Measurements from ENCODE around the gene ABCB8.
"Not testable (repeated sequence)": the region's sequence is repeated elsewhere in the genome, so short reads cannot be mapped to it uniquely, and the experiment has no call there.

Gene ABCB8

DNA sequence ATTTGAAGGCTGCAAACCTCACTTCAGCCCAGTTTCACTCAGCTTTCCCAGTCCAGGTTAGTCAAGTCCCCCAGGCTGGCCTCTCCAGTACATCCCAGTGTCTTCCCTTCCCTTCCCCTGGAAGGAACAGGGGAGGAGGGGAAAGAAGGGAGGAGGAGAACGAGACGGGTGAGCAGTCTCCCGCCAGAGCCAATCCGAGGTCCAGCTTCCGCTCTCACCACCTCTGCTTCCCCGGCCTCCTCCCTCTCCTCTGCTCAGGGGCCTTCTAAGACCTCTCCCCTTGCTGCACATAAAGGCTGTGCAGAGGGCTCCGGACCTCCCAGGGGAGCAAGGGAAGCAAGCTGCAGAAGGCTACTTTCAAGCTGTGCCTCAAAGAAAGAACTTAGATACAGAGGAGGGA is 8.0 kb upstream of the ABCB8 start:
- Histone ChIP-seq H3K4me3 (no peak overlapping the region), H3K27me3 (peaks cover 13 to 39% (median 18%) of the 10 kb centered on the region in 11 experiments; a peak in 21 of 22 replicates), H4K20me1 (no peaks in the 10 kb centered on the region; a peak in 1 of 22 replicates), H3K4me2 (peak overlapping the region in 8 of 11 experiments; percentile 1 to 99 (median 94); a peak in 14 of 22 replicates), H3K4me1 (peaks cover 34 to 65% (median 60%) of the 10 kb centered on the region in 10 experiments), H3K9me3 (replicated peaks in 1 of 11) (no peaks in the 10 kb centered on the region), H3K9ac (0 out of 22 replicates have a peak overlapping the region, but pooled peaks of 1 of the 11 experiments have one; percentile 29), H3K36me3 (no peaks in the 10 kb centered on the region; a peak in 1 of 22 replicates), H3K27ac (no peak overlapping the region)
- no peak for TF ChIP-seq Cebpa-rat (IDR thresholded peaks at IDR 0.05)

DNA sequence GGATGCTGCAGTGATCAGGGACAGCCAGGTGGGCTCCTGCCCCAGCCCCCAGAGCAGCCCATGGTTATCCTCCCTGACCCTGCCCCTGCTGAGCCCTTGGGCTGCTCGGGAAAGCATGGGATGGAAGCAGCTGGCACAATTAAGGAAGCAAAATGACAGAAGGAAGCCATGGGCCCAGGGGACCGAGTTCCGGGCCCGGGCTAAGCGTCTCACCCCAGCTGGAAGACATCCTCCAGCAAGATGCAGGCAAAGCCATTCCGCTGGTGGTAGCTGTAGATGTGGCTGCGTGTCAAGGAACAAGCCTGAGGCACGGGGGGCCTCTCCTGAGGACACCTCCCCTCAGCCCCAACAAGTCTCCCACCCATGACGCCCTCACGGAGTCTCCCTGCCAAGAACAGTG is 5.0 kb upstream of the ABCB8 start:
- H3K4me3 ChIP-seq, result no peak overlapping the region
- peaks cover 24 to 48% (median 45%) of the 10 kb centered on the region in 10 experiments for H3K4me1 ChIP-seq
- H4K20me1 ChIP-seq, result no peaks in the 10 kb centered on the region
- peak overlapping the region; percentile 54 to 82 (median 73) for H3K4me2 ChIP-seq
- H3K27ac ChIP-seq, result no peak overlapping the region
- peaks cover 17 to 38% (median 25%) of the 10 kb centered on the region in 11 experiments; a peak in 21 of 22 replicates for H3K27me3 ChIP-seq
- H3K9me3 ChIP-seq (replicated peaks in 1 of 11), result no peaks in the 10 kb centered on the region
- no peak for TF ChIP-seq Cebpa-rat (IDR thresholded peaks at IDR 0.05)
- H3K36me3 ChIP-seq, result no peaks in the 10 kb centered on the region
- peak overlapping the region in 5 of 11 experiments; percentile 3 to 37 (median 9); a peak in 2 of 22 replicates for H3K9ac ChIP-seq

DNA sequence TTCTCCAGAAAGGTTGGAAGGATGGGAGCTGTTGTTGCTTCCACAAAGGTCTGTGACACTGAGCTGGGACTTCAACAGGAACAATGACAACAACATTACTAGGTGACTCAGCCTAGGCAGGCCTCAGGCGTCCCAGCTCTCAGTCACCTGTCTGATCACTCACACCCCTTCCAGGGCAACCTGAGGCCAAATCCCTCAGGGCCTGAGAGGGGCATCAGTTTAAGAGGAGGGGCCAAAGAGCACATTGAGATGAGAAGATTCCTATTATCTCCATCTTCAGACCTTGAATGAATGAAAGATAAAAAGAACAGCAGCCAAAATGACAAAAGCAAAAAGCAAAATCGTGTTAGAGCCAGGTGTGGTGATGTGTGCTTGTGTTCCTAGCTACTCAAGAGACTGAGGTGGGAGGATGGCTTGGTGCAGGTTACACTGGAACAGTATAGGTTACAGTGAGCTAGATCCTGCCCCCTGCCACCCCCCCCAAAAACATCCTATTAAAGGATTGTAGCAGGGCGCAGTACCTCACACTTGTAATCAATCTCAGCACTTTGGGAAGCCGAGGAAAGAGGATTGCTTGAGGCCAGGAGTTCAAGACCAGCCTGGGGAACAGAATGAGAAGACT is 3.7 kb upstream of the ABCB8 start, which contains the start of gene ATG9B:
TSS of gene ATG9B (minus strand) at position 60 of the 622 bp plus-strand sequence. CDS start 71 bp downstream, outside the sequence.
- TF ChIP-seq Cebpa-rat (IDR thresholded peaks at IDR 0.05), result no peak
- no peak within 1 kb of the TSS for H3K4me3 ChIP-seq
- H4K20me1 ChIP-seq, result no peaks in the 10 kb centered on the region
- H3K9ac ChIP-seq, result peak within 1 kb of the TSS in 5 of 11 experiments; percentile 3 to 37 (median 9); a peak in 2 of 22 replicates
- no peaks in the 10 kb centered on the region for H3K9me3 ChIP-seq (replicated peaks in 1 of 11)
- H3K36me3 ChIP-seq, result no peaks in the 10 kb centered on the region
- peak within 1 kb of the TSS; percentile 54 to 82 (median 73) for H3K4me2 ChIP-seq
- H3K27ac ChIP-seq, result no peak within 1 kb of the TSS
- H3K4me1 ChIP-seq, result peaks cover 21 to 43% (median 40%) of the 10 kb centered on the region in 10 experiments
- H3K27me3 ChIP-seq, result peaks cover 4 to 24% (median 13%) of the 10 kb centered on the region in 11 experiments; a peak in 18 of 22 replicates

DNA sequence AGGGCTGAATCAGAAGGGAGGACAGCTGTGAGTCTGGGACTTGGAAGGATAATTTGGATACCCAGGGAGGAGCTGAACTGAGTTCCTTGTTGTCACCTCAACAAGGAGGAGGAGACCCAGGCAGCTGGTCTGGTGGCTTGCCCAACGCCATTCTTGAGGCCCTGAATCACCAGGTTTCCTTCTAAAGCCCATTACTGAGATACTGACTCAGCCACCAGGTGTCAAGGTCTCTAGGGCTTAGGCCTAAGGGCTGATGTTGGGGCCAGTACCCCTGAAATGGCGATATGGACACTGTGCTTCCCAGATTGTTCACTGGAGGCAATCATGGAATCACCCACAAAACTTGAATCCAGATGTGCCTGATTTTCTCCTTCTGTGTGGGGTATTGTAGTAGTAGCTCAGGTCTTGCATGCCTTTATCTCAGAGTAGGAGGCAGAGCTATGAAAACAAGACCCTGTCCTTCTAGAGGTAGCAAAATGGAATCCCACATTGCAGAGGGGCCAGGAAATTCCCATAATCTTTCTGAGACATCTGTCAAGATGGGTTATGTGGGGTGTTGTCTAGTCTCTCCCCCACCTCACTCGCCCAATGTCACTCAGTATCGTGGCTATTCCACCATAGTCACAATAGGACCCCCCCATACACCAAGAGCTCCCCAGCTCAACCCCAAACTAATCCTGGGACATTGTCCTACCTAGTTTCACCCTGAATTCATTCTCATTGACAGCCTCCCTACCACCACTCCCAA is 2.2 kb upstream of the ABCB8 start:
- no peak overlapping the region for H3K9ac ChIP-seq
- peaks cover 25 to 37% (median 33%) of the 10 kb centered on the region in 10 experiments for H3K4me1 ChIP-seq
- H3K4me2 ChIP-seq, result no peak overlapping the region
- H3K27ac ChIP-seq, result no peak overlapping the region
- 0 out of 22 replicates have a peak, but pooled peaks cover 0 to 2% (median 0%) of the 10 kb centered on the region in 11 experiments for H3K36me3 ChIP-seq
- peaks cover 0 to 16% (median 6%) of the 10 kb centered on the region in 11 experiments; a peak in 7 of 22 replicates for H3K27me3 ChIP-seq
- no peaks in the 10 kb centered on the region for H3K9me3 ChIP-seq (replicated peaks in 1 of 11)
- H3K4me3 ChIP-seq, result no peak overlapping the region
- H4K20me1 ChIP-seq, result no peaks in the 10 kb centered on the region
- no peak for TF ChIP-seq Cebpa-rat (IDR thresholded peaks at IDR 0.05)

DNA sequence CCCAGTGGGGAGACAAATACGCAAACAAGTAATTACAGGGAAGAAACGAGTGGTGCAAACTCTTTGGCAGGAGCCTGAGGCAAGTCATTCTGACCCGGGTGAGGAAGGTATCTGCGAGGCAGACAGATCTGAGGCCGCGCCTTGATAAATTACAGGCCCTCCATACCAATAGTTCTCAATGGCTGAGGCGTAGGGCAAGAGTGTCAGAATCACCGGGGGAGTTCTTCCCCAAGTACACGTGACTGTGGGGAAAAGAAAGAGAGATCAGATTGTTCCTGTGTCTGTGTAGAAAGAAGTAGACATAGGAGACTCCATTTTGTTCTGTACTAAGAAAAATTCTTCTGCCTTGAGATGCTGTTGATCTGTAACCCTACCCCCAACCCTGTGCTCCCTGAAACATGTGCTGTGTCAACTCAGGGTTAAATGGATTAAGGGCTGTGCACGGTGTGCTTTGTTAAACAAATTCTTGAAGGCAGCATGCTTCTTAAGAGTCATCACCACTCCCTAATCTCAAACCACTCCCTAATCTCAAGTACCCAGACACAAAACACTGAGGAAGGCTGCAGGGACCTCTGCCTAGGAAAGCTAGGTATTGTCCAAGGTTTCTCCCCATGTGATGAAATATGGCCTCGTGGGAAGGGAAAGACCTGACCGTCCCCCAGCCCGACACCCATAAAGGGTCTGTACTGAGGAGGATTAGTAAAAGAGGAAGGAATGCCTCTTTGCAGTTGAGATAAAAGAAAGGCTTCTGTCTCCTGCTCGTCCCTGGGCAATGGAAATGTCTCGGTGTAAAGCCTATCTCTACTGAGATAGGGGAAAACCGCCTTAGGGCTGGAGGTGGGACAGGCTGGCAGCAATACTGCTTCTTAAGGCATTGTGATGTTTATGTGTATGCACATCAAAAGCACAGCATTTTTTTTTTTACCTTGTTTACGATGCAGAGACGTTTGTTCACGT is 1.2 kb upstream of the ABCB8 start:
- H3K36me3 ChIP-seq; H4K20me1 ChIP-seq; H3K9me3 ChIP-seq (replicated peaks in 1 of 11): not testable (repeated sequence)
- peak overlapping the region in 9 of 10 experiments; percentile 57 to 78 (median 67); a peak in 15 of 20 replicates for H3K4me3 ChIP-seq
- H3K4me2 ChIP-seq, result peak overlapping the region; percentile 73 to 95 (median 92)
- peak overlapping the region in 2 of 11 experiments; percentile 71 to 75; a peak in 5 of 22 replicates for H3K9ac ChIP-seq
- H3K27me3 ChIP-seq, result peaks cover 0 to 16% (median 6%) of the 10 kb centered on the region in 11 experiments; a peak in 7 of 22 replicates
- H3K27ac ChIP-seq, result peak overlapping the region in 2 of 11 experiments; percentile 71 to 80; a peak in 3 of 22 replicates
- peaks cover 25 to 37% (median 33%) of the 10 kb centered on the region in 10 experiments for H3K4me1 ChIP-seq

DNA sequence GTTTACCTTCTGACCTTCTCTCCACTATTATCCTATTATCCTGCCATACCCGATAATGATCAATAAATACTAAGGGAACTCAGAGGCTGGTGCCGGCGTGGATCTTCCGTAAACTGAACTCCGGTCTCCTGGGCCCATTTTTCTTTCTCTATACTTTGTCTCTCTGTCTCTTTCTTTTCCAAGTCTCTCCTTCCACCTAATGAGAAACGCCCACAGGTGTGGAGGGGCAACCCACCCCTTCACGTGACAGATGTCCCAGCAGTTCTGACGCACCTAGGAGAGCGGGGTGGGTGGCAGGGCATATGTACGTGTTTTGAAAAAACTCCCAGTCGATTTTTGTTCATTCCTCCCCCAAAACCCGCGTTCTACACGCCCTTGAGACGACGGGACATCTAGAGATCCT is 521 bp upstream of the ABCB8 start:
- not testable (repeated sequence) for H3K36me3 ChIP-seq; H4K20me1 ChIP-seq; H3K9me3 ChIP-seq (replicated peaks in 1 of 11)
- Histone ChIP-seq H3K4me1 (peaks cover 27 to 36% (median 33%) of the 10 kb centered on the region in 10 experiments), H3K4me3 (peak overlapping the region; percentile 57 to 78 (median 68)), H3K27me3 (peaks cover 0 to 16% (median 6%) of the 10 kb centered on the region in 11 experiments; a peak in 7 of 22 replicates), H3K4me2 (peak overlapping the region; percentile 73 to 95 (median 92)), H3K27ac (peak overlapping the region in 9 of 11 experiments; percentile 25 to 80 (median 39); a peak in 14 of 22 replicates), H3K9ac (peak overlapping the region; percentile 44 to 80 (median 71); a peak in 21 of 22 replicates)

DNA sequence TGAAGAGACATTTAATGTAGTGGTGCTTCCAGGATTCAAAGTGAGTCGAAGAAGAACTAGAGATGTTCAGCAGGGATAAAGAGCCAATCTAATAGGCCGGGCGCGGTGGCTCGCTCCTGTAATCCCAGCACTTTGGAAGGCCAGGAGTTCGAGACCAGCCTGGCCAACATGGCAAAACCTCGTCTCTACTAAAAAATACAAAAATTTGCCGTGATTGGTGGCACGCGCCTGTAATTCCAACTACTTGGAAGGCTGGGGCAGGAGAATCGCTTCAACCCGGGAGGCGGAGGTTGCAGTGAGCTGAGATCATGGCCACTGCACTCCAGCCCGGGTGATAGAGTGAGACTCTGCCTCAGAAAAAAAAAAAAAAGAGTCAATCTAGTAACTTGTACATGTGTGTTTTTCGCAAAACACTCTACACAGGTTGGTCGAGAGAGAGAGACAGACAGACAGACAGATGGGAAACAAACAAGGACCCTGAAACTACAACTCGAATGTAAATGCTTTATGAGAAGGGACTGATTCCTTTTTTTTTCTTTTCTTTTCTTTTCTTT is 775 bp downstream of the ABCB8 start:
- Histone ChIP-seq H3K4me2 (peak overlapping the region; percentile 80 to 98 (median 92)), H3K9ac (peak overlapping the region; percentile 57 to 80 (median 76)), H3K4me3 (peak overlapping the region; percentile 57 to 78 (median 68)), H4K20me1 (peaks cover 0 to 14% (median 0%) of the 10 kb centered on the region in 11 experiments; a peak in 5 of 22 replicates), H3K27ac (peak overlapping the region; percentile 41 to 80 (median 65); a peak in 21 of 22 replicates), H3K36me3 (peaks cover 0 to 20% (median 8%) of the 10 kb centered on the region in 11 experiments; a peak in 10 of 22 replicates), H3K27me3 (peaks cover 0 to 16% (median 6%) of the 10 kb centered on the region in 11 experiments; a peak in 7 of 22 replicates), H3K4me1 (peaks cover 19 to 34% (median 23%) of the 10 kb centered on the region in 10 experiments), H3K9me3 (replicated peaks in 1 of 11) (no peaks in the 10 kb centered on the region)
- TF ChIP-seq Cebpa-rat (IDR thresholded peaks at IDR 0.05), result no peak

DNA sequence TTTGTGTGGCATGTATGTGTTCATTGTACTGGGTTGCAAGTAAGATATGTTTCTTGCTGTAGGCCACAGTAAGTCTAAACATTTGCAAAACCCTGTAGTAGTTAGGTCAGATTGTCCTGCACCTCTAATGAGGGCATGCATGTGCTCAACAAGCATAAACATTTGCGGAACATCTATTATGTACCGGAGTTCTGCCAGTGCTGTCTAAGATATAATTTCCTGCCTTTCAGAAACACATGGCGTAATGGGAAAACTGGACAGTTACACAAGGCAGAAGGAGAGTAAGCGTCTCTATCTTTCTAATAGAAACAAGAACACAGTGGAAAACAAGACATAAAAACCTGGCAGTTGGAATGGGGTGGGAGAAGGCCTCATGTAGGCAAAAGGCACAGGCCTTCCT is 2.8 kb downstream of the ABCB8 start:
- no peak overlapping the region for H3K9ac ChIP-seq

More for the DNA sequence above, 2.8 kb downstream of the ABCB8 start:
- no peak for TF ChIP-seq Cebpa-rat (IDR thresholded peaks at IDR 0.05)
- peaks cover 19 to 41% (median 22%) of the 10 kb centered on the region in 10 experiments for H3K4me1 ChIP-seq
- peaks cover 0 to 14% (median 5%) of the 10 kb centered on the region in 11 experiments; a peak in 7 of 22 replicates for H3K27me3 ChIP-seq
- H3K27ac ChIP-seq, result no peak overlapping the region
- peaks cover 0 to 32% (median 0%) of the 10 kb centered on the region in 11 experiments; a peak in 6 of 22 replicates for H4K20me1 ChIP-seq
- H3K4me3 ChIP-seq, result no peak overlapping the region
- no peaks in the 10 kb centered on the region for H3K9me3 ChIP-seq (replicated peaks in 1 of 11)
- no peak overlapping the region for H3K4me2 ChIP-seq
- H3K36me3 ChIP-seq, result peaks cover 14 to 40% (median 28%) of the 10 kb centered on the region in 11 experiments; a peak in 20 of 22 replicates

Measured in BLaER1 treated with 17β-estradiol and CSF1 and Interleukin-3, amounts not matched to agents 10 nM and 100 nM (cell line).